ENCODE results near the gene SLC4A5. TPM values are rescaled to one million over a fixed set of nuclear protein-coding genes. Genes with fewer than 3 reads are reported as not detected.

SLC4A5 gene
- total RNA-seq, 1 donor = 0.36 TPM

DNA sequence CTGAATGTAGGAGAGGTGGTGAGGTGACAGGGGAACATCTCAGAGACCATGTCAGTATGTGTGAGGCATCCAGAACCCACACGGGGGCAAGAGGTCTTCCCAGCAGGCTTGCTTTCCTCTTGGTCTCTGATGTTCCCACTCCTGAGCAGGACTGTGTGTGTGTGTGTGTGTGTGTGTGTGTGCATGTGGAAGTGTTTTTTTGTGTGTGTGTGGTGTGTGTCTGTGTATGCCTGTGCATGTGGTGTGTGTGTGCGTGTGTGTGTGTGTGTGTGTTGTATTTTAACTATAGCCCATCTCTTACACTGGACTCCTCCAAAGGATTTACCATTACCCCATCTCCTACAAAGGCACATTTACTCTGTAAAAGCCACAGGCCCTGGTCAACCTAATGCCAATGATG lies 40.4 kb downstream of the SLC4A5 start:
- TF ChIP-seq, protein P1, sequence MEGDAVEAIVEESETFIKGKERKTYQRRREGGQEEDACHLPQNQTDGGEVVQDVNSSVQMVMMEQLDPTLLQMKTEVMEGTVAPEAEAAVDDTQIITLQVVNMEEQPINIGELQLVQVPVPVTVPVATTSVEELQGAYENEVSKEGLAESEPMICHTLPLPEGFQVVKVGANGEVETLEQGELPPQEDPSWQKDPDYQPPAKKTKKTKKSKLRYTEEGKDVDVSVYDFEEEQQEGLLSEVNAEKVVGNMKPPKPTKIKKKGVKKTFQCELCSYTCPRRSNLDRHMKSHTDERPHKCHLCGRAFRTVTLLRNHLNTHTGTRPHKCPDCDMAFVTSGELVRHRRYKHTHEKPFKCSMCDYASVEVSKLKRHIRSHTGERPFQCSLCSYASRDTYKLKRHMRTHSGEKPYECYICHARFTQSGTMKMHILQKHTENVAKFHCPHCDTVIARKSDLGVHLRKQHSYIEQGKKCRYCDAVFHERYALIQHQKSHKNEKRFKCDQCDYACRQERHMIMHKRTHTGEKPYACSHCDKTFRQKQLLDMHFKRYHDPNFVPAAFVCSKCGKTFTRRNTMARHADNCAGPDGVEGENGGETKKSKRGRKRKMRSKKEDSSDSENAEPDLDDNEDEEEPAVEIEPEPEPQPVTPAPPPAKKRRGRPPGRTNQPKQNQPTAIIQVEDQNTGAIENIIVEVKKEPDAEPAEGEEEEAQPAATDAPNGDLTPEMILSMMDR (IDR thresholded peaks at IDR 0.05; ENCODE audit: extremely low read depth, low read depth, low read length) = no peak
- Histone ChIP-seq H3K9me3 (ENCODE audit: low read depth, low read length) (no peaks in the 10 kb centered on the region), H3K36me3 (ENCODE audit: insufficient read depth, low read length) (no peaks in the 10 kb centered on the region), H2AFZ (ENCODE audit: low read length) (no peak overlapping the region), H3K27me3 (ENCODE audit: insufficient read depth, low read length) (no peaks in the 10 kb centered on the region), H3K27ac (ENCODE audit: low read depth, low read length) (no peak overlapping the region), H3K4me1 (ENCODE audit: insufficient read depth, low read length) (no peaks in the 10 kb centered on the region), H4K20me1 (ENCODE audit: insufficient read depth, low read length) (no peaks in the 10 kb centered on the region), H3K4me3 (ENCODE audit: insufficient read depth, low read length) (no peak overlapping the region), H3K4me2 (ENCODE audit: insufficient read depth, low read length) (no peak overlapping the region), H3K79me2 (ENCODE audit: insufficient read depth, low read length) (no peaks in the 10 kb centered on the region)
- no peak for DNase-seq (ENCODE audit: insufficient read length, low spot score, missing footprints)

DNA sequence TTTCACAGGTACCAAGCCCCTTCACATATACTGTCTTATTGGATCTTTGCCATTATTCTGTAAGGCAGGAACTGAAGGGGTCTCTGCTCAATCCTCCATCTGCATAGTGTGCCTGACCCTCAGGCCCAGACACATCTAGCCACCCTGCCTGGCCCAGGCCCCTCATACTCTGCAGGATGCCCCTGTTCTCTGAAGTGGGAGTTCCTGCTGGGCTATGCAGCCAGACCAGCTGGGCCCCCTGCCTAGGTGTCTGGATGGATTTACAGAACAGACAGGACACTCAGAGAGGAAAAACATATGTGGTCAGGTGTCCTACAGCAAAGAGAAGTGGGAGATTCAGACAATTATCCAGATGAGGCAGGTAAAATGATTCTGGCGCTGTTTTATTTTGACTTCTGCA lies 42.0 kb downstream of the SLC4A5 start:
- Histone ChIP-seq H3K9me3 (ENCODE audit: low read depth, low read length) (no peaks in the 10 kb centered on the region), H3K4me3 (ENCODE audit: insufficient read depth, low read length) (no peak overlapping the region), H4K20me1 (ENCODE audit: insufficient read depth, low read length) (no peaks in the 10 kb centered on the region), H3K4me2 (ENCODE audit: insufficient read depth, low read length) (no peak overlapping the region), H3K27me3 (ENCODE audit: insufficient read depth, low read length) (peaks cover 3% of the 10 kb centered on the region), H3K27ac (ENCODE audit: low read depth, low read length) (no peak overlapping the region), H3K79me2 (ENCODE audit: insufficient read depth, low read length) (no peaks in the 10 kb centered on the region), H3K36me3 (ENCODE audit: insufficient read depth, low read length) (no peaks in the 10 kb centered on the region), H2AFZ (ENCODE audit: low read length) (no peak overlapping the region), H3K4me1 (ENCODE audit: insufficient read depth, low read length) (no peaks in the 10 kb centered on the region)
- TF ChIP-seq, protein P1 (IDR thresholded peaks at IDR 0.05; ENCODE audit: extremely low read depth, low read depth, low read length) = no peak
- no peak for DNase-seq (ENCODE audit: insufficient read length, low spot score, missing footprints)

DNA sequence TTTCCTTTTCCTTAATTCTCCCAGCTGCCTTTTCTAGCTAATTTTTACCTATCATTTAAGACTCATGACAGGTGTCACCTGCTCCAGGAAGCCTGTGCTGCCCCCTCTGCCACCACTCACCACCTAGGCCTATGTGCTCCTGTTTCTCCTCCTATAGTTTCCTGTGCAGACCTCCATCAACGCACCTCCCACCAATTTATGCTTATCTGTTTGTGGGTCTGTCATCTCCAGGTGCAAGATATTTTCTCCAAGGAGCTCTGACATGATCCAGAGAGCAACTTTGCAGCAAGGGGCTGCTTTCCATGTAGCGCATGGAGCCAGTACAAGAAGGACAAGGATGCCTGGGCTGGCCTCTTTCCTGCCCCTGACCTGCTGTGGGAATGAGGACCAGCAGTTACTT lies 42.7 kb downstream of the SLC4A5 start:
- TF ChIP-seq, protein P1 (IDR thresholded peaks at IDR 0.05; ENCODE audit: extremely low read depth, low read depth, low read length) = no peak
- peaks cover 3% of the 10 kb centered on the region for H3K27me3 ChIP-seq (ENCODE audit: insufficient read depth, low read length)
- no peak for DNase-seq (ENCODE audit: insufficient read length, low spot score, missing footprints)
- no peak overlapping the region for H3K27ac ChIP-seq (ENCODE audit: low read depth, low read length)
- H3K4me3 ChIP-seq (ENCODE audit: insufficient read depth, low read length) = no peak overlapping the region
- H3K36me3 ChIP-seq (ENCODE audit: insufficient read depth, low read length) = no peaks in the 10 kb centered on the region
- H2AFZ ChIP-seq (ENCODE audit: low read length) = no peak overlapping the region
- H3K79me2 ChIP-seq (ENCODE audit: insufficient read depth, low read length) = no peaks in the 10 kb centered on the region
- no peak overlapping the region for H3K4me2 ChIP-seq (ENCODE audit: insufficient read depth, low read length)
- no peaks in the 10 kb centered on the region for H4K20me1 ChIP-seq (ENCODE audit: insufficient read depth, low read length)
- no peaks in the 10 kb centered on the region for H3K9me3 ChIP-seq (ENCODE audit: low read depth, low read length)
- no peaks in the 10 kb centered on the region for H3K4me1 ChIP-seq (ENCODE audit: insufficient read depth, low read length)

DNA sequence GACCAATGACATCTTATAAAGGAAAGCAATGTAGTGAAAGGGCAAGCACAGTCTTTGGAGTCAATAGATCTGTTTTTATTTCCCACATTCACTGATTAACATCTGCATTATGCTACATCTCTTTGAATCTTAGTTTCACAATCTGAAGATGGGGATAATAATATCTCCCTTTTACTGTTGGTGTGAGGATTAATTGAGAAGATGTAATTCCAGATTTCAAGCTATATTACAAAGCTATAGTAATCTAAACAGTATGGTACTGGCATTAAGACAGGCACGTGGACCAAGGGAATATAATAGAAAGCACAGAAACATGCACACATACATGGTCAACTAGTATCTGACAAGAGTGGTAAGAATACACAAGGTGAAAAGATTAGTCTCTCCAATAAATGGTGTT lies 45.3 kb downstream of the SLC4A5 start:
- Histone ChIP-seq H4K20me1 (ENCODE audit: insufficient read depth, low read length) (no peaks in the 10 kb centered on the region), H3K27ac (ENCODE audit: low read depth, low read length) (no peak overlapping the region), H3K9me3 (ENCODE audit: low read depth, low read length) (no peaks in the 10 kb centered on the region), H3K4me2 (ENCODE audit: insufficient read depth, low read length) (no peak overlapping the region), H3K4me3 (ENCODE audit: insufficient read depth, low read length) (no peak overlapping the region), H3K79me2 (ENCODE audit: insufficient read depth, low read length) (no peaks in the 10 kb centered on the region), H3K4me1 (ENCODE audit: insufficient read depth, low read length) (no peaks in the 10 kb centered on the region), H3K27me3 (ENCODE audit: insufficient read depth, low read length) (peaks cover 3% of the 10 kb centered on the region), H3K36me3 (ENCODE audit: insufficient read depth, low read length) (no peaks in the 10 kb centered on the region), H2AFZ (ENCODE audit: low read length) (no peak overlapping the region)
- TF ChIP-seq, protein P1 (IDR thresholded peaks at IDR 0.05; ENCODE audit: extremely low read depth, low read depth, low read length) = no peak
- DNase-seq (ENCODE audit: insufficient read length, low spot score, missing footprints) = no peak

Data from osteoblast (primary cell).